ENCODE measurements around the gene OCEL1. TPM values are rescaled to one million over a fixed set of nuclear protein-coding genes. Genes with fewer than 3 reads are reported as not detected.

OCEL1 gene, protein sequence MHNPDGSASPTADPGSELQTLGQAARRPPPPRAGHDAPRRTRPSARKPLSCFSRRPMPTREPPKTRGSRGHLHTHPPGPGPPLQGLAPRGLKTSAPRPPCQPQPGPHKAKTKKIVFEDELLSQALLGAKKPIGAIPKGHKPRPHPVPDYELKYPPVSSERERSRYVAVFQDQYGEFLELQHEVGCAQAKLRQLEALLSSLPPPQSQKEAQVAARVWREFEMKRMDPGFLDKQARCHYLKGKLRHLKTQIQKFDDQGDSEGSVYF
- total RNA-seq, result 1 to 10 TPM; 2.6 to 7.9 (median 4.0) TPM

DNA sequence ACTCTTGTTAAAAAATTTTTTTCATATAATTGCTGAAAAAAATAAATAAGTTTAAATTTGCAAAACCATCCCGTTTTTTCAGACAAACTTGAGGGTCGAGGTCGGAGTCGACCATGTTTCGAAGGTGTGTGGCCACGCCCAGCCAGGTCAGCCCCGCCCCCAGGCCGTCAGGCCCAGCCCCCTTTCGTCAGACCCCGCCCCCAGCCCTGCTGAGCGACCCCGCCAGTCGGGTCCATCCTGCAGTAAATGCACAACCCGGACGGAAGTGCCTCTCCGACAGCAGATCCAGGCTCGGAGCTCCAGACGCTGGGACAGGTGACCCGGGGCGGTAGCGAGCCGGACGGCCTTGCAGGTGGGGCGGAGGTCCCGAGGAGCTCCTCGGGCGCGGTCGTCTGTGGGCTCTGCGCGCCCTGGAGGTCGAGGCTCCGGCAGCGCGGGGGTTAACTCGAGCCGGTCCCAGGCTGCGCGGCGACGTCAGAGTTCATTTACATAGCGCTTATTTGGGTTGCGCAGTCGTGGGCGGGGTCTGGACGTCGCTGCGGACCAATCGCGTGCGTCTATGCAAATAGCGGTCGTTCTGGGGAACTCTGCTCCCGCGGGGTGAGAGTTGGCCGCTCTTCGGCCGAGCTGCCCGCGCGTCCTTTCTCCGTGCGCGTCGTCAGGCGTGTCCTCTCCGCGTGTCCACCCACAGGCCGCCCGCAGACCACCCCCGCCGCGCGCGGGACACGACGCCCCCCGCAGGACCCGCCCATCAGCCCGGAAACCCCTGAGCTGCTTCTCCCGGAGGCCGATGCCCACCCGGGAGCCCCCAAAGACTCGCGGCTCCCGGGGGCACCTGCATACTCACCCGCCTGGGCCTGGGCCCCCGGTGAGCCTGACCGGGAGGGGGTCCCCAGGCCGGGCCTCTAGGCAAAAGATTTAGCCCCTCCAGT is at the start of gene OCEL1:
TSS of gene OCEL1 (plus strand) at position 225 of the 932 bp plus-strand sequence. CDS start at position 247, 22 bp downstream.
- TF ChIP-seq, protein P1, sequence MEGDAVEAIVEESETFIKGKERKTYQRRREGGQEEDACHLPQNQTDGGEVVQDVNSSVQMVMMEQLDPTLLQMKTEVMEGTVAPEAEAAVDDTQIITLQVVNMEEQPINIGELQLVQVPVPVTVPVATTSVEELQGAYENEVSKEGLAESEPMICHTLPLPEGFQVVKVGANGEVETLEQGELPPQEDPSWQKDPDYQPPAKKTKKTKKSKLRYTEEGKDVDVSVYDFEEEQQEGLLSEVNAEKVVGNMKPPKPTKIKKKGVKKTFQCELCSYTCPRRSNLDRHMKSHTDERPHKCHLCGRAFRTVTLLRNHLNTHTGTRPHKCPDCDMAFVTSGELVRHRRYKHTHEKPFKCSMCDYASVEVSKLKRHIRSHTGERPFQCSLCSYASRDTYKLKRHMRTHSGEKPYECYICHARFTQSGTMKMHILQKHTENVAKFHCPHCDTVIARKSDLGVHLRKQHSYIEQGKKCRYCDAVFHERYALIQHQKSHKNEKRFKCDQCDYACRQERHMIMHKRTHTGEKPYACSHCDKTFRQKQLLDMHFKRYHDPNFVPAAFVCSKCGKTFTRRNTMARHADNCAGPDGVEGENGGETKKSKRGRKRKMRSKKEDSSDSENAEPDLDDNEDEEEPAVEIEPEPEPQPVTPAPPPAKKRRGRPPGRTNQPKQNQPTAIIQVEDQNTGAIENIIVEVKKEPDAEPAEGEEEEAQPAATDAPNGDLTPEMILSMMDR (IDR thresholded peaks at IDR 0.05), result no peak
- TF ChIP-seq POLR2A (IDR thresholded peaks at IDR 0.05), result no peak
- peak within 1 kb of the TSS; percentile 43 for H3K4me3 ChIP-seq (ENCODE audit: low read depth, poor library complexity, severe bottlenecking)
- WGBS, 2 donors, result 1% methylated on average over 23 to 71 of the region's 90 CpGs
- DNase-seq (ENCODE audit: low spot score in 2 of 2), result peak; percentile 98 to 100
- intact Hi-C loops (cut with DNase I; ENCODE audit: low total_unique reads), result no loop called here

DNA sequence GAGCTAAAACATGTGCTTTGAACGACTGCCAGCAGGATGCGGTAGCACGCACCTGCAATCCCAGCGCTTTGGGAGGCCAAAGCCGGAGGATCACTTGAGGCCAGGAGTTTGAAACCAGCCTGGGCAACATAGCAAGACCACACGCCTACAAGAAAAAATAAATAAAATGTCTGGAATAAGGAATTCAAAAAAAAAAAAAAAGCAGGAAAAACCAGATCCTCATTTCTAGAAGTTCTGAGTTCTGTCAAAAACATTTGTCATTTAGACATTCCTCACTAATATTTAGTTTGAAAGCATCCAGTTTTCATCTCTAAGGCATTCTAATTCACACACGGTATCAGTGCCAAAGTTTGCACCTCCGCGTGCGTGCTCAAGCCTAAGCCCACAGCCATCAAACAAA is 47.7 kb upstream of the OCEL1 start:
- 88 to 90% methylated on average over 10 of the region's 10 CpGs for WGBS, 2 donors
- intact Hi-C loops (cut with DNase I; ENCODE audit: low total_unique reads), result no loop called here
- H3K4me3 ChIP-seq (ENCODE audit: low read depth, poor library complexity, severe bottlenecking), result no peak overlapping the region
- no peak for TF ChIP-seq POLR2A (IDR thresholded peaks at IDR 0.05)
- TF ChIP-seq, protein P1 (IDR thresholded peaks at IDR 0.05), result no peak
- no peak for DNase-seq (ENCODE audit: low spot score in 2 of 2)

DNA sequence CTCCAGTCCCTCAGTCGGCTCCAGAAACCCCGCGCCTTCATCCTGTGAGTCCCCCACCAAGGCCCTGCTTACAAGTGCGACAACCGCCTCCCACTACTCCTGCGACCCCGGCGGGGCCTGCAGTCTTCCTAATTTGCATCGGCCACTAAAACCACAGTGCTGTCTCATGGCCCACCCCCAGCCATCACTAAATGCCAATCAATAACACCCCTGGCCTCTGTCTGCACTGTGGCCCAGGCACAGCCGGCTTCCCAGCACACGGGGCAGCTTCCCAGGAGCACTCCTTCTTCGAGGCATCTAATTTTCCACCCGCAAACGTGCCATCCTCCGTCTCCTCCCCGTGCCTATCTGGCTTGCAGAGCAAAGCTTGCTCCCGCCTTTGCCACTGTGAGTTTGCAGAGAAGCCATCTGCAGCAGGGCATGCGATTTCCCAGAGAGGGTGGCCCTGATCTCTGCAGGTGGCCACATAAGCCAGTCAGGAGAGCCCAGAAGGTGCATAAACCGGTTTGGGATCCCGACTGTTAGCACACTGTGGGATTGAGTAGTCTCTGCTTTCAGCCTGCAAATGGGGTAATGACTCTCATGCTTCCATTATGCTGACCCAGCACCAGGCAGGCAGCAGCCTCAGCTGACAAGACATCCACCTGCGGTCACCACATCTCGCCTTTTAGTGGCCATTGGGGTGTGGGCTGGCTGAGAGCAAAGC is 44.9 kb upstream of the OCEL1 start:
- WGBS, 2 donors, result 81 to 87% methylated on average over 22 of the region's 22 CpGs
- intact Hi-C loops (cut with DNase I; ENCODE audit: low total_unique reads), result no loop called here
- no peak overlapping the region for H3K4me3 ChIP-seq (ENCODE audit: low read depth, poor library complexity, severe bottlenecking)
- no peak for DNase-seq (ENCODE audit: low spot score in 2 of 2)
- TF ChIP-seq, protein P1 (IDR thresholded peaks at IDR 0.05), result no peak
- TF ChIP-seq POLR2A (IDR thresholded peaks at IDR 0.05), result no peak

DNA sequence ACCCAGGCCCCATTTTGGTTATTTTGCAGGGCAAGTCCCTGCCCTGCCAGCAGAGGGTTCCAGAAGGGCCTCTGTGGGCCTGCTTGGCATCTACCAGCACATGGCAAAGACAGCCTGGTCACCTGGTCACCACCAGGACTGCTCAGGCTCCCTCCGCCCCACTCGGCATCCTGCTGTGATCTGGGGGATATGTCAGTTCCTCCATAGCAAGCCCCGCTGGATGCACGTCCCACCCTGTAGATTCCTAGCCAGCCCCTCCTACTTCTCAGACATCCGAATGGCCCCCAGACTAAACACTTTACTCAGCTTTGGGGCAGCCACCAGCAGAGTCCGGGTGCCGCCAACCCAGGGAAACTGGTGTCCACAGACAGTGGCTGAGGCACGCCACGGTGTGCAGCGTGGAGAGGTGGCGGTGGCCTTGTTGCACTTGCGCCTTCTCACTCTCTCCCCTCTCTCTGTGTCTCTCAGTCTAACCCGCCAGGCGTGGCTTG is 42.7 kb upstream of the OCEL1 start:
- WGBS, 2 donors, result 81 to 86% methylated on average over 14 of the region's 14 CpGs
- intact Hi-C loops (cut with DNase I; ENCODE audit: low total_unique reads), result no loop called here
- no peak overlapping the region for H3K4me3 ChIP-seq (ENCODE audit: low read depth, poor library complexity, severe bottlenecking)
- no peak for TF ChIP-seq POLR2A (IDR thresholded peaks at IDR 0.05)
- no peak for DNase-seq (ENCODE audit: low spot score in 2 of 2)

DNA sequence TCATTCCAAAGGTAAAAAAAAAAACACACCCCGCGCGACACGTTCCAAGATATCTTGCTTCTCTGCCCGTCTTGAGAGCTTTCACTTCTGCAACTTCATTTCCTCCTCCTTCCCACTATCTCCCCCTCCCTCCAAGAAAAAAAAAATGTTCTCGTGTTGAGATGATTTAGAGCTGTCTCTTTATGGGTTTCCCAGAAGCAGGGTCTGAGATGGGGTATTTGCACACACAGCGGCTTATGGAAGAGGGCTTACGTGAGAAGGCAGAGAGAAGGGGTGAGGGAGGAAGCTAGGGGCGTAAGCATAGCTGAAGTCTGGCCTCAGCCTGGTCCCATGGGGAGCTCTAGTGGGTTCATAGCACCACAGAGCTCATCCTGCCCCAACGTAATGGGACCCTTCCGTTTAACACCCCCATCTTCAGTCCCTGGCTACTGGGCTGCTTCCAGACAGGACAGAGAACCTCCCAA is 42.1 kb upstream of the OCEL1 start:
- no peak overlapping the region for H3K4me3 ChIP-seq (ENCODE audit: low read depth, poor library complexity, severe bottlenecking)
- DNase-seq (ENCODE audit: low spot score in 2 of 2), result no peak
- WGBS, 2 donors, result 78 to 79% methylated on average over 11 of the region's 11 CpGs
- TF ChIP-seq, protein P1 (IDR thresholded peaks at IDR 0.05), result no peak
- no peak for TF ChIP-seq POLR2A (IDR thresholded peaks at IDR 0.05)
- intact Hi-C loops (cut with DNase I; ENCODE audit: low total_unique reads), result no loop called here

Measured in lower leg skin (tissue), 4 donors.